ENCODE measurements around the gene COL9A3. TPM values are rescaled to one million over a fixed set of nuclear protein-coding genes. Genes with fewer than 3 reads are reported as not detected.

The COL9A3 gene
- total and polyA plus RNA-seq, 11 donors = 0.67 to 6.0 (median 2.0) TPM

DNA sequence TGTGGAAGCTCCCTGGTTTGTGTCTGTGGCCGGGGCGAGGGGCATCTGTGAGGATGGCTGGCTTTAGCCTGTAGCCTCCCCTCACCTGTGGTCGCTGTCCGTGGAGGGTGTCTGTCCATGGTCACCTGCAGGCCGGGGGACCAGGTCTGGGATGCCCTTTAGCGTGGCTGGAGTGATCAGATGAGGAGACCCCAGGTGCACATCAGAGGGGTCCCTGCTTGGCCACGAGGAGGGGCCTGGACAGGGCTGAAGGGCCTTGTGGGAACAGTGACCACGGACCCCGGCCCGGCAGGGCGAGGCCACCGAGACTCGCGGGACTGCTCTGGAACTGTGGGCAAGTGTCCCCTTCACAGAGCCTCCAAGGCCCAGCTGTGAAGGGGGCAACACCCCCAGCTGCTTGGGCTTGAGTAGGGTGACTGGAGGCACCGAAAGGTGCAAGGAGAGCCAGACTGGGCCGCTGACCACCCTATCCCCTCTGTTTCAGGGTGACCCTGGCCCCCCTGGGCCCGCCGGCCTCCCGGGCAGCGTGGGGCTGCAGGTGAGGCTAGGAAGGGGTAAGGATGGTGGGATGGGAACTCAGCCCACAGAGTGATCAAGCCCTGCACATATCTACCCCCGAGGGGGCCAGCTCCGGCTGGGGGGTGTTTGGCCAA lies 8.6 kb downstream of the COL9A3 start:
- H3K27ac ChIP-seq = peak overlapping the region in 1 of 12 donors; percentile 86
- DNase-seq (no peak), ATAC-seq (no peak)
- 78 to 88% (median 79%) methylated on average over 7 to 22 of the region's 22 CpGs for WGBS, 4 donors
- no peaks in the 10 kb centered on the region for H3K9me3 ChIP-seq
- H3K4me3 ChIP-seq = peak overlapping the region in 2 of 12 donors; percentile 59 to 60
- no peaks in the 10 kb centered on the region for H3K27me3 ChIP-seq
- no peaks in the 10 kb centered on the region for H3K36me3 ChIP-seq
- intact Hi-C loops (cut with DNase I) = no loop called here
- peaks cover 0 to 14% (median 6%) of the 10 kb centered on the region in 12 donors for H3K4me1 ChIP-seq
- TF ChIP-seq, protein P1, sequence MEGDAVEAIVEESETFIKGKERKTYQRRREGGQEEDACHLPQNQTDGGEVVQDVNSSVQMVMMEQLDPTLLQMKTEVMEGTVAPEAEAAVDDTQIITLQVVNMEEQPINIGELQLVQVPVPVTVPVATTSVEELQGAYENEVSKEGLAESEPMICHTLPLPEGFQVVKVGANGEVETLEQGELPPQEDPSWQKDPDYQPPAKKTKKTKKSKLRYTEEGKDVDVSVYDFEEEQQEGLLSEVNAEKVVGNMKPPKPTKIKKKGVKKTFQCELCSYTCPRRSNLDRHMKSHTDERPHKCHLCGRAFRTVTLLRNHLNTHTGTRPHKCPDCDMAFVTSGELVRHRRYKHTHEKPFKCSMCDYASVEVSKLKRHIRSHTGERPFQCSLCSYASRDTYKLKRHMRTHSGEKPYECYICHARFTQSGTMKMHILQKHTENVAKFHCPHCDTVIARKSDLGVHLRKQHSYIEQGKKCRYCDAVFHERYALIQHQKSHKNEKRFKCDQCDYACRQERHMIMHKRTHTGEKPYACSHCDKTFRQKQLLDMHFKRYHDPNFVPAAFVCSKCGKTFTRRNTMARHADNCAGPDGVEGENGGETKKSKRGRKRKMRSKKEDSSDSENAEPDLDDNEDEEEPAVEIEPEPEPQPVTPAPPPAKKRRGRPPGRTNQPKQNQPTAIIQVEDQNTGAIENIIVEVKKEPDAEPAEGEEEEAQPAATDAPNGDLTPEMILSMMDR (IDR thresholded peaks at IDR 0.05) = no peak
- TF ChIP-seq POLR2A (IDR thresholded peaks at IDR 0.05) = no peak

DNA sequence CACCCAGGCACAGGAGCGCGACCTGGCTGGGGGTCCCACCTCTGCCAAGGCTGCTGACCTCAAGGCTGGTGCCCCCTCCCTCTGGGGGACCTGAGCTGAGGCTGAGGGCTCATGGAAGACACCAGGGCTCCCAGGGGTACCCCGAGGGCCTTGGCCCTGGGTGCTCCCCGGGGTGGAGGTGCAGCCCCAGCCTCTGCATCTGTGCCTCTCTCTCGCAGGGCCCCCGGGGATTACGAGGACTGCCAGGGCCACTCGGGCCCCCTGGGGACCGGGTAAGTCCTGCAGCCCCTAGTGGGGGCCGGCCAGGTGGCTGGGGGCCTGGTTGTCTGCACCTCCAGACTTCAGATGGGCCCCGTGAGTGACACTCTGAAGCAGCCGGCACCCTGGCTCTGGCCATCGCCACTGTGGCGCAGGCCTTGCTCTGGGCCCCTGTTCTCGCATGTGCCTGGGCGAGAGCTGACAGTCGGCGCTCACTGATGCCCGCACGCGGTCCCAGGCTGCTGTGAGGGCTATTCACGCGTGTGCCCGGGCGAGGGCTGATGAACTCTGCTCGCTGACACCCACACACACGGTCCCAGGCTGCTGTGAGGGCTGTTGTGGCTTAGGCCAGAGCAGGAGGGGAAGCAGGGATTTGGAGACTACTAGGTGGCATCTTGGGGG lies 9.3 kb downstream of the COL9A3 start:
- peak overlapping the region in 1 of 12 donors; percentile 86 for H3K27ac ChIP-seq
- no peaks in the 10 kb centered on the region for H3K27me3 ChIP-seq
- WGBS, 4 donors = 74 to 85% (median 81%) methylated on average over 17 to 27 of the region's 27 CpGs
- H3K4me1 ChIP-seq = peaks cover 0 to 14% (median 6%) of the 10 kb centered on the region in 12 donors
- H3K9me3 ChIP-seq = no peaks in the 10 kb centered on the region
- DNase-seq = no peak
- ATAC-seq = no peak
- TF ChIP-seq POLR2A (IDR thresholded peaks at IDR 0.05) = no peak
- TF ChIP-seq, protein P1 (IDR thresholded peaks at IDR 0.05) = no peak
- no peak overlapping the region for H3K4me3 ChIP-seq
- no peaks in the 10 kb centered on the region for H3K36me3 ChIP-seq
- intact Hi-C loops (cut with DNase I) = no loop called here

DNA sequence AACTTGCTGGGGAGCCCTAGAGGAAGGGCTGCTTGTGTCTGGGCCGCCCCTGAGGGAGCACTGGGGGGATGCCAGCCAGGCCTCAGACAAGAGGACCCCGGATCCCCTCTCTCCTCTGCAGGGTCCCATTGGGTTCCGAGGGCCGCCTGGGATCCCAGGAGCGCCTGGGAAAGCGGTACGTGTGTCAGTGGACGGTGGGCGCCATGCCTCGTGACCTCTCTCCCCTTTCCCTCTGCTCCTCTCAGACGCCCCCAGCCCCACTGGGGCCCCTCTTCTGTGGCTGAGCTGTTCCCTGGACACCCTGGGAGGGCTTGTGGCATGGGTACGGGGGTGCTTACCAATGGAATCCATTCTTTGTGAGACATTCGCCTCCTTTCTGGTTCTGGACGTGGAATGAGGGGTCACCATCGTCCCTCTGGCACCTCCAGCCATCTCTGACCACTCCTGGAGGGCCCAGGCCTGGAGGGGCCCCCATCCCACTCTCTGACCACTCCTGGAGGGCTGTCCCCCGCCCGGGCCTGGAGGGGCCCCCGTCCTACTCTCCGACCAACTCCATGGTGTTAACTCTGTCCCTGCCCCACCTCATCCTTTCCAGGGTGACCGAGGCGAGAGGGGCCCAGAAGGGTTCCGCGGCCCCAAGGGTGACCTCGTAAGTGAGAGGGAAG lies 9.9 kb downstream of the COL9A3 start:
- Histone ChIP-seq H3K36me3 (no peaks in the 10 kb centered on the region), H3K4me1 (peaks cover 0 to 14% (median 6%) of the 10 kb centered on the region in 12 donors), H3K4me3 (no peak overlapping the region), H3K27ac (no peak overlapping the region), H3K9me3 (no peaks in the 10 kb centered on the region), H3K27me3 (no peaks in the 10 kb centered on the region)
- no peak for ATAC-seq
- no peak for DNase-seq
- TF ChIP-seq, protein P1 (IDR thresholded peaks at IDR 0.05) = no peak
- TF ChIP-seq POLR2A (IDR thresholded peaks at IDR 0.05) = no peak
- 86 to 94% (median 94%) methylated on average over 20 to 24 of the region's 24 CpGs for WGBS, 4 donors
- intact Hi-C loops (cut with DNase I) = no loop called here
